IPS-NIHi7 (cell line): ENCODE data around the gene UBAC2.

ENCODE experiments used
- DNase-seq: peaks from one replicate; pipeline ENCODE4 v3.0.0; 2012; ENCODE audit warnings: mixed read lengths; ENCODE audit errors: extremely low spot score

The UBAC2 gene

GRCh38 chr13:99435998-99436397 is 235.3 kb downstream of the UBAC2 start:
- DNase-seq = no peak
